ENCODE data around the gene IREB2.
A peak's percentile ranks its signal among the peaks of the same experiment; 100 is the strongest.
"Not testable (repeated sequence)": the region's sequence is repeated elsewhere in the genome, so short reads cannot be mapped to it uniquely, and the experiment has no call there.

Gene IREB2

GRCh38 chr15:78481917-78482316 lies 43.9 kb downstream of the IREB2 start:
- DNase-seq: no peak

- DNase-seq: no peak
Measured at GRCh38 chr15:78492872-78493271, 54.9 kb downstream of the IREB2 start.

GRCh38 chr15:78501857-78502256 lies 63.8 kb downstream of the IREB2 start:
- no peak for DNase-seq

- no peak for DNase-seq
Measured at GRCh38 chr15:78502641-78503040, 64.6 kb downstream of the IREB2 start.

GRCh38 chr15:78506971-78507830 lies 69.2 kb downstream of the IREB2 start, which contains the start of gene HYKK:
Gene HYKK, plus strand, starts transcription at chr15:78507577. Its CDS starts 5,512 bp downstream, at chr15:78513089.
- peak; percentile 76 for DNase-seq

- no peak for DNase-seq
Measured at GRCh38 chr15:78507831-78508160, 69.8 kb downstream of the IREB2 start.

GRCh38 chr15:78508272-78508671 lies 70.3 kb downstream of the IREB2 start:
- DNase-seq: no peak

GRCh38 chr15:78509726-78510312 lies 71.8 kb downstream of the IREB2 start:
- no peak for DNase-seq

GRCh38 chr15:78520035-78520434 lies 82.0 kb downstream of the IREB2 start:
- DNase-seq: not testable (repeated sequence)

- DNase-seq: no peak
Measured at GRCh38 chr15:78524230-78524629, 86.2 kb downstream of the IREB2 start.

GRCh38 chr15:78527325-78527724 lies 89.3 kb downstream of the IREB2 start:
- no peak for DNase-seq

- no peak for DNase-seq
Measured at GRCh38 chr15:78533331-78533730, 95.3 kb downstream of the IREB2 start.

- no peak for DNase-seq
Measured at GRCh38 chr15:78536134-78536533, 98.1 kb downstream of the IREB2 start.

GRCh38 chr15:78537266-78537905 lies 99.4 kb downstream of the IREB2 start:
- DNase-seq: no peak

GRCh38 chr15:78538358-78538757 lies 100.3 kb downstream of the IREB2 start:
- no peak for DNase-seq

- not testable (repeated sequence) for DNase-seq
Measured at GRCh38 chr15:78539464-78540140, 101.6 kb downstream of the IREB2 start.

- DNase-seq: peak; percentile 57
Measured at GRCh38 chr15:78540141-78540870, 102.3 kb downstream of the IREB2 start, which contains the start of gene PSMA4. Gene PSMA4, plus strand, starts transcription at chr15:78540444. Its CDS starts 1,484 bp downstream, at chr15:78541928.

GRCh38 chr15:78540871-78541743 lies 103.1 kb downstream of the IREB2 start:
- DNase-seq: no peak

GRCh38 chr15:78541744-78542034 lies 103.7 kb downstream of the IREB2 start:
- no peak for DNase-seq

GRCh38 chr15:78542647-78543046 lies 104.6 kb downstream of the IREB2 start:
- DNase-seq: no peak

- DNase-seq: no peak
Measured at GRCh38 chr15:78550194-78550593, 112.2 kb downstream of the IREB2 start.

- no peak for DNase-seq
Measured at GRCh38 chr15:78550815-78551214, 112.8 kb downstream of the IREB2 start.

All from DMS79 (cell line).